T-helper 2 cell treated with Interferon-gamma antibody and Interleukin-4, amounts not matched to agents 5 μg/mL and 100 μg/mL, for 36 hours (primary cell): ENCODE results near the gene CASP2.

Experiments
- DNase-seq: peaks from one replicate; pipeline ENCODE4 v3.0.0; 2021; ENCODE audit warnings: low spot score
- H3K27ac Mint-ChIP-seq: one replicate; pipeline ENCODE4 v1.8.0; 2021; ENCODE audit warnings: mild to moderate bottlenecking, mixed read lengths
- H3K27me3 Mint-ChIP-seq: one replicate; pipeline ENCODE4 v1.8.0; 2021; ENCODE audit warnings: low read depth, mixed read lengths
- H3K36me3 Mint-ChIP-seq: one replicate; pipeline ENCODE4 v1.8.0; 2021; ENCODE audit warnings: low read depth, mixed read lengths
- H3K4me1 Mint-ChIP-seq: one replicate; pipeline ENCODE4 v1.8.0; 2021; ENCODE audit warnings: low read depth, mixed read lengths
- H3K4me3 Mint-ChIP-seq: one replicate; pipeline ENCODE4 v1.8.0; 2022; ENCODE audit warnings: mild to moderate bottlenecking, moderate library complexity, mixed read lengths
- H3K9me3 Mint-ChIP-seq: one replicate; pipeline ENCODE4 v1.8.0; 2021; ENCODE audit warnings: mixed read lengths

CASP2 gene

GRCh38 chr7:143316492-143316891, 28.3 kb downstream of the CASP2 start:
- peak overlapping the region; percentile 12 for H3K27ac Mint-ChIP-seq
- H3K4me1 Mint-ChIP-seq = peaks cover 33% of the 10 kb centered on the region
- no peak overlapping the region for H3K4me3 Mint-ChIP-seq
- H3K9me3 Mint-ChIP-seq = peaks cover 4% of the 10 kb centered on the region
- DNase-seq = no peak
- peaks cover 10% of the 10 kb centered on the region for H3K36me3 Mint-ChIP-seq
- peaks cover 2% of the 10 kb centered on the region for H3K27me3 Mint-ChIP-seq

- H3K4me3 Mint-ChIP-seq = no peak overlapping the region
- H3K27ac Mint-ChIP-seq = no peak overlapping the region
- H3K36me3 Mint-ChIP-seq = peaks cover 4% of the 10 kb centered on the region
- H3K9me3 Mint-ChIP-seq = peaks cover 4% of the 10 kb centered on the region
- no peak for DNase-seq
- peaks cover 26% of the 10 kb centered on the region for H3K4me1 Mint-ChIP-seq
- H3K27me3 Mint-ChIP-seq = peaks cover 2% of the 10 kb centered on the region
Measured at GRCh38 chr7:143318661-143319060, 30.5 kb downstream of the CASP2 start.

- DNase-seq = no peak
- H3K9me3 Mint-ChIP-seq = no peaks in the 10 kb centered on the region
- H3K4me1 Mint-ChIP-seq = peaks cover 24% of the 10 kb centered on the region
- no peaks in the 10 kb centered on the region for H3K36me3 Mint-ChIP-seq
- peaks cover 2% of the 10 kb centered on the region for H3K27me3 Mint-ChIP-seq
- no peak overlapping the region for H3K4me3 Mint-ChIP-seq
- H3K27ac Mint-ChIP-seq = no peak overlapping the region
Measured at GRCh38 chr7:143320620-143321019, 32.5 kb downstream of the CASP2 start.

GRCh38 chr7:143321242-143321641, 33.1 kb downstream of the CASP2 start:
- H3K4me3 Mint-ChIP-seq = no peak overlapping the region
- peaks cover 23% of the 10 kb centered on the region for H3K4me1 Mint-ChIP-seq
- H3K9me3 Mint-ChIP-seq = no peaks in the 10 kb centered on the region
- H3K36me3 Mint-ChIP-seq = no peaks in the 10 kb centered on the region
- H3K27ac Mint-ChIP-seq = no peak overlapping the region
- peaks cover 2% of the 10 kb centered on the region for H3K27me3 Mint-ChIP-seq
- DNase-seq = no peak

- no peak overlapping the region for H3K27ac Mint-ChIP-seq
- no peak for DNase-seq
- peaks cover 19% of the 10 kb centered on the region for H3K4me1 Mint-ChIP-seq
- peaks cover 2% of the 10 kb centered on the region for H3K27me3 Mint-ChIP-seq
- no peaks in the 10 kb centered on the region for H3K9me3 Mint-ChIP-seq
- no peaks in the 10 kb centered on the region for H3K36me3 Mint-ChIP-seq
- H3K4me3 Mint-ChIP-seq = no peak overlapping the region
Measured at GRCh38 chr7:143321734-143322133, 33.6 kb downstream of the CASP2 start.

GRCh38 chr7:143322760-143323633, 34.8 kb downstream of the CASP2 start:
- H3K36me3 Mint-ChIP-seq = no peaks in the 10 kb centered on the region
- no peak overlapping the region for H3K4me3 Mint-ChIP-seq
- H3K4me1 Mint-ChIP-seq = peaks cover 16% of the 10 kb centered on the region
- H3K27me3 Mint-ChIP-seq = peaks cover 2% of the 10 kb centered on the region
- no peaks in the 10 kb centered on the region for H3K9me3 Mint-ChIP-seq
- DNase-seq = no peak
- H3K27ac Mint-ChIP-seq = no peak overlapping the region

- Mint-ChIP-seq H3K27me3 (peaks cover 2% of the 10 kb centered on the region), H3K9me3 (no peaks in the 10 kb centered on the region), H3K4me3 (no peak overlapping the region), H3K27ac (no peak overlapping the region), H3K36me3 (no peaks in the 10 kb centered on the region), H3K4me1 (peaks cover 16% of the 10 kb centered on the region)
- no peak for DNase-seq
Measured at GRCh38 chr7:143323653-143324052, 35.5 kb downstream of the CASP2 start.

GRCh38 chr7:143325240-143325639, 37.1 kb downstream of the CASP2 start:
- Mint-ChIP-seq H3K36me3 (no peaks in the 10 kb centered on the region), H3K27ac (peak overlapping the region; percentile 59), H3K4me1 (peaks cover 16% of the 10 kb centered on the region), H3K9me3 (no peaks in the 10 kb centered on the region), H3K4me3 (peak overlapping the region; percentile 39), H3K27me3 (peaks cover under 1% of the 10 kb centered on the region)
- no peak for DNase-seq

- Mint-ChIP-seq H3K36me3 (no peaks in the 10 kb centered on the region), H3K4me1 (peaks cover 16% of the 10 kb centered on the region), H3K27me3 (peaks cover 10% of the 10 kb centered on the region), H3K4me3 (no peak overlapping the region), H3K9me3 (no peaks in the 10 kb centered on the region), H3K27ac (no peak overlapping the region)
- DNase-seq = no peak
Measured at GRCh38 chr7:143327903-143328302, 39.8 kb downstream of the CASP2 start.

GRCh38 chr7:143329471-143330170, 41.5 kb downstream of the CASP2 start:
- Mint-ChIP-seq H3K4me3 (no peak overlapping the region), H3K27me3 (peaks cover 19% of the 10 kb centered on the region), H3K27ac (no peak overlapping the region), H3K9me3 (no peaks in the 10 kb centered on the region), H3K36me3 (no peaks in the 10 kb centered on the region), H3K4me1 (peaks cover 14% of the 10 kb centered on the region)
- DNase-seq = no peak

GRCh38 chr7:143331179-143331801, 43.1 kb downstream of the CASP2 start:
- no peak for DNase-seq

GRCh38 chr7:143334244-143334643, 46.1 kb downstream of the CASP2 start:
- no peak overlapping the region for H3K27ac Mint-ChIP-seq
- H3K27me3 Mint-ChIP-seq = peaks cover 51% of the 10 kb centered on the region
- H3K4me3 Mint-ChIP-seq = no peak overlapping the region
- no peaks in the 10 kb centered on the region for H3K36me3 Mint-ChIP-seq
- H3K4me1 Mint-ChIP-seq = no peaks in the 10 kb centered on the region
- DNase-seq = no peak
- no peaks in the 10 kb centered on the region for H3K9me3 Mint-ChIP-seq

More at GRCh38 chr7:143331179-143331801, 43.1 kb downstream of the CASP2 start:
- H3K4me1 Mint-ChIP-seq = peaks cover under 1% of the 10 kb centered on the region
- H3K27ac Mint-ChIP-seq = no peak overlapping the region
- H3K36me3 Mint-ChIP-seq = no peaks in the 10 kb centered on the region
- peaks cover 32% of the 10 kb centered on the region for H3K27me3 Mint-ChIP-seq
- H3K9me3 Mint-ChIP-seq = no peaks in the 10 kb centered on the region
- no peak overlapping the region for H3K4me3 Mint-ChIP-seq

- no peaks in the 10 kb centered on the region for H3K4me1 Mint-ChIP-seq
- peaks cover 55% of the 10 kb centered on the region for H3K27me3 Mint-ChIP-seq
- H3K27ac Mint-ChIP-seq = no peak overlapping the region
- H3K4me3 Mint-ChIP-seq = no peak overlapping the region
- no peaks in the 10 kb centered on the region for H3K9me3 Mint-ChIP-seq
- no peak for DNase-seq
- no peaks in the 10 kb centered on the region for H3K36me3 Mint-ChIP-seq
Measured at GRCh38 chr7:143337216-143337615, 49.1 kb downstream of the CASP2 start.

GRCh38 chr7:143341842-143342241, 53.7 kb downstream of the CASP2 start:
- Mint-ChIP-seq H3K9me3 (no peaks in the 10 kb centered on the region), H3K27ac (no peak overlapping the region), H3K4me3 (no peak overlapping the region), H3K4me1 (peaks cover 9% of the 10 kb centered on the region), H3K36me3 (no peaks in the 10 kb centered on the region), H3K27me3 (peaks cover 32% of the 10 kb centered on the region)
- no peak for DNase-seq
